ENCODE measurements around the gene SETD5. TPM values are rescaled to one million over a fixed set of nuclear protein-coding genes. Genes with fewer than 3 reads are reported as not detected.

The SETD5 gene
- total RNA-seq, 1 donor from 2014 or later: 167 TPM

- no peaks in the 10 kb centered on the region for H3K9me3 ChIP-seq (ENCODE audit: insufficient read depth, low read depth, low read length)
- H4K20me1 ChIP-seq (ENCODE audit: insufficient read depth, low read length): peaks cover 98% of the 10 kb centered on the region
- no peak overlapping the region for H3K27ac ChIP-seq (ENCODE audit: low read depth, low read length)
- peak overlapping the region; percentile 93 for H3K4me2 ChIP-seq (ENCODE audit: low read length)
- H3K4me1 ChIP-seq (ENCODE audit: insufficient read depth, low read length): peaks cover 43% of the 10 kb centered on the region
- H3K4me3 ChIP-seq (ENCODE audit: insufficient read depth, low read depth, low read length): no peak overlapping the region
- TF ChIP-seq EZH2 (IDR thresholded peaks at IDR 0.05; ENCODE audit: insufficient read depth, low read length): no peak
- TF ChIP-seq, protein P1, sequence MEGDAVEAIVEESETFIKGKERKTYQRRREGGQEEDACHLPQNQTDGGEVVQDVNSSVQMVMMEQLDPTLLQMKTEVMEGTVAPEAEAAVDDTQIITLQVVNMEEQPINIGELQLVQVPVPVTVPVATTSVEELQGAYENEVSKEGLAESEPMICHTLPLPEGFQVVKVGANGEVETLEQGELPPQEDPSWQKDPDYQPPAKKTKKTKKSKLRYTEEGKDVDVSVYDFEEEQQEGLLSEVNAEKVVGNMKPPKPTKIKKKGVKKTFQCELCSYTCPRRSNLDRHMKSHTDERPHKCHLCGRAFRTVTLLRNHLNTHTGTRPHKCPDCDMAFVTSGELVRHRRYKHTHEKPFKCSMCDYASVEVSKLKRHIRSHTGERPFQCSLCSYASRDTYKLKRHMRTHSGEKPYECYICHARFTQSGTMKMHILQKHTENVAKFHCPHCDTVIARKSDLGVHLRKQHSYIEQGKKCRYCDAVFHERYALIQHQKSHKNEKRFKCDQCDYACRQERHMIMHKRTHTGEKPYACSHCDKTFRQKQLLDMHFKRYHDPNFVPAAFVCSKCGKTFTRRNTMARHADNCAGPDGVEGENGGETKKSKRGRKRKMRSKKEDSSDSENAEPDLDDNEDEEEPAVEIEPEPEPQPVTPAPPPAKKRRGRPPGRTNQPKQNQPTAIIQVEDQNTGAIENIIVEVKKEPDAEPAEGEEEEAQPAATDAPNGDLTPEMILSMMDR (IDR thresholded peaks at IDR 0.05; ENCODE audit: insufficient read depth, low read depth, low read length): no peak
- H3K27me3 Mint-ChIP-seq (ENCODE audit: low read depth, unreplicated experiment): no peaks in the 10 kb centered on the region
- FAIRE-seq (no peak), DNase-seq (ENCODE audit: low read depth) (no peak)
- peak overlapping the region; percentile 99 for H3K4me3 Mint-ChIP-seq (ENCODE audit: unreplicated experiment)
- no peak overlapping the region for H3K27ac Mint-ChIP-seq (ENCODE audit: unreplicated experiment)
- no peaks in the 10 kb centered on the region for H3K9me3 Mint-ChIP-seq (ENCODE audit: unreplicated experiment)
- H3K27me3 ChIP-seq (ENCODE audit: insufficient read depth, low read length): no peaks in the 10 kb centered on the region
- peaks cover under 1% of the 10 kb centered on the region for H3K36me3 Mint-ChIP-seq (ENCODE audit: low read depth, unreplicated experiment)
- H2AFZ ChIP-seq (ENCODE audit: low read depth, low read length): no peak overlapping the region
- no peaks in the 10 kb centered on the region for H3K36me3 ChIP-seq (ENCODE audit: insufficient read depth, low read length)
- H3K79me2 ChIP-seq (ENCODE audit: insufficient read depth, low read length): peaks cover 100% of the 10 kb centered on the region
- H3K4me1 Mint-ChIP-seq (ENCODE audit: low read depth, unreplicated experiment): peaks cover 26% of the 10 kb centered on the region
- H3K9ac ChIP-seq (ENCODE audit: low read length): no peak overlapping the region
Measured at GRCh38 chr3:9403463-9403862, 6.0 kb downstream of the SETD5 start.

DNA sequence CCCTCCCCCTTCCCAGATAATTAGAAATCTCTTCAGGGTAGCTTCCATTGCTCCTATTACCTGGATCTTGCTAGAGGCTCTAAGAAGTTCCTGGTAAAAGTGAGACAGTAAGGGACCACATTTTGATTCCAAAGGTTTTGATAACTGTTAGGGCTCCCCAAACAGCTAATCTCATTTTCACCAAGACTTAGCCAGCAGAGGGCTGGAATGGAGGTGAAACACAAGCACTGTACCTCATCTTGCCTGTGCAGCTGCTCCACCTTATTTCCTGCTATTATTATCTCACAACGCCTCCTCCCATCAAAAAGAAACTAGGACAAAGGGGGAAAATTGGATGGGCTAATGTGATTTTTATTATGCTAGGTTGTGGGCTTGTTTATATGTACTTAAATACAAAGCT is 7.3 kb downstream of the SETD5 start:
- DNase-seq (ENCODE audit: low read depth): no peak
- H2AFZ ChIP-seq (ENCODE audit: low read depth, low read length): no peak overlapping the region
- H3K27ac ChIP-seq (ENCODE audit: low read depth, low read length): no peak overlapping the region
- peaks cover 100% of the 10 kb centered on the region for H3K79me2 ChIP-seq (ENCODE audit: insufficient read depth, low read length)
- Mint-ChIP-seq H3K27me3 (ENCODE audit: low read depth, unreplicated experiment) (no peaks in the 10 kb centered on the region), H3K27ac (ENCODE audit: unreplicated experiment) (peak overlapping the region; percentile 8), H3K4me1 (ENCODE audit: low read depth, unreplicated experiment) (peaks cover 26% of the 10 kb centered on the region), H3K4me3 (ENCODE audit: unreplicated experiment) (peak overlapping the region; percentile 41), H3K36me3 (ENCODE audit: low read depth, unreplicated experiment) (no peaks in the 10 kb centered on the region), H3K9me3 (ENCODE audit: unreplicated experiment) (no peaks in the 10 kb centered on the region)
- no peak overlapping the region for H3K4me3 ChIP-seq (ENCODE audit: insufficient read depth, low read depth, low read length)
- no peaks in the 10 kb centered on the region for H3K9me3 ChIP-seq (ENCODE audit: insufficient read depth, low read depth, low read length)
- H3K4me2 ChIP-seq (ENCODE audit: low read length): peak overlapping the region; percentile 43
- H3K27me3 ChIP-seq (ENCODE audit: insufficient read depth, low read length): no peaks in the 10 kb centered on the region
- no peak for FAIRE-seq
- peaks cover 43% of the 10 kb centered on the region for H3K4me1 ChIP-seq (ENCODE audit: insufficient read depth, low read length)
- no peaks in the 10 kb centered on the region for H3K36me3 ChIP-seq (ENCODE audit: insufficient read depth, low read length)
- TF ChIP-seq, protein P1 (IDR thresholded peaks at IDR 0.05; ENCODE audit: insufficient read depth, low read depth, low read length): no peak
- TF ChIP-seq EZH2 (IDR thresholded peaks at IDR 0.05; ENCODE audit: insufficient read depth, low read length): no peak
- H3K9ac ChIP-seq (ENCODE audit: low read length): no peak overlapping the region
- peaks cover 98% of the 10 kb centered on the region for H4K20me1 ChIP-seq (ENCODE audit: insufficient read depth, low read length)

DNA sequence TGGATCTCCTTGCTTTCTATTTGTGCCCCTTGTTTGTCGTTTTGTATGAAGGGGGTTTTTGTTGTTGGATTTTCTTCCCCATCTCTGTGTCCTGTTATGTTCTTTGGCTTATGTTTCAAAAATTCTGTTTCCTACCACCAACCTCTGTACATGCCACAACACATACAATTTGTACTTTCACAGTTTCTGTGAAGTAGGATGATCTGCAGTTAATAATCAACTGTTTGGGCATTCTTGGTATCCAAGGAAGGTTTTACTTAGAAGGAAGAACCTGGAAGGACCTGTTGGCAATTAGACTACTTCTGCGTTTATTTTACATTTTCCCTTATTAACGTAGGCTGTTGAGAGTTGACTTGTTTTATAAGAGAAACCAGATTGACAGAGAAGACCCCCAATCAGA is 8.3 kb downstream of the SETD5 start:
- Mint-ChIP-seq H3K4me1 (ENCODE audit: low read depth, unreplicated experiment) (peaks cover 26% of the 10 kb centered on the region), H3K36me3 (ENCODE audit: low read depth, unreplicated experiment) (no peaks in the 10 kb centered on the region), H3K27me3 (ENCODE audit: low read depth, unreplicated experiment) (no peaks in the 10 kb centered on the region), H3K27ac (ENCODE audit: unreplicated experiment) (peak overlapping the region; percentile 0), H3K4me3 (ENCODE audit: unreplicated experiment) (no peak overlapping the region), H3K9me3 (ENCODE audit: unreplicated experiment) (no peaks in the 10 kb centered on the region)
- Histone ChIP-seq H3K4me3 (ENCODE audit: insufficient read depth, low read depth, low read length) (no peak overlapping the region), H3K79me2 (ENCODE audit: insufficient read depth, low read length) (peaks cover 100% of the 10 kb centered on the region), H3K27me3 (ENCODE audit: insufficient read depth, low read length) (no peaks in the 10 kb centered on the region), H3K9ac (ENCODE audit: low read length) (no peak overlapping the region), H3K9me3 (ENCODE audit: insufficient read depth, low read depth, low read length) (no peaks in the 10 kb centered on the region), H4K20me1 (ENCODE audit: insufficient read depth, low read length) (peaks cover 98% of the 10 kb centered on the region), H3K4me2 (ENCODE audit: low read length) (no peak overlapping the region), H3K27ac (ENCODE audit: low read depth, low read length) (no peak overlapping the region), H3K36me3 (ENCODE audit: insufficient read depth, low read length) (no peaks in the 10 kb centered on the region), H3K4me1 (ENCODE audit: insufficient read depth, low read length) (peaks cover 34% of the 10 kb centered on the region), H2AFZ (ENCODE audit: low read depth, low read length) (no peak overlapping the region)
- TF ChIP-seq, protein P1 (IDR thresholded peaks at IDR 0.05; ENCODE audit: insufficient read depth, low read depth, low read length): no peak
- TF ChIP-seq EZH2 (IDR thresholded peaks at IDR 0.05; ENCODE audit: insufficient read depth, low read length): no peak
- FAIRE-seq (no peak), DNase-seq (ENCODE audit: low read depth) (no peak)

All from astrocyte (in vitro differentiated cells and primary cell).